LNCaP clone FGC (cell line): Measurements from ENCODE around the gene ICAM1.
A peak's percentile ranks its signal among the peaks of the same experiment; 100 is the strongest.

Experiments used
- DNase-seq: peaks from one replicate; pipeline ENCODE4 v3.0.0-alpha.2; 2011; ENCODE audit warnings: low read depth
- H3K4me3 ChIP-seq: 2 replicates; pipeline ENCODE4 v1.5.1; 2011; ENCODE audit warnings: mild to moderate bottlenecking, low read depth, low read length, control low read depth
- CTCF ChIP-seq: IDR thresholded peaks from 2 replicates; pipeline ENCODE4 v1.5.1; 2012; ENCODE audit warnings: mild to moderate bottlenecking; ENCODE audit not compliant: control insufficient read depth, insufficient read depth; ENCODE audit errors: extremely low read depth

The ICAM1 gene

DNA sequence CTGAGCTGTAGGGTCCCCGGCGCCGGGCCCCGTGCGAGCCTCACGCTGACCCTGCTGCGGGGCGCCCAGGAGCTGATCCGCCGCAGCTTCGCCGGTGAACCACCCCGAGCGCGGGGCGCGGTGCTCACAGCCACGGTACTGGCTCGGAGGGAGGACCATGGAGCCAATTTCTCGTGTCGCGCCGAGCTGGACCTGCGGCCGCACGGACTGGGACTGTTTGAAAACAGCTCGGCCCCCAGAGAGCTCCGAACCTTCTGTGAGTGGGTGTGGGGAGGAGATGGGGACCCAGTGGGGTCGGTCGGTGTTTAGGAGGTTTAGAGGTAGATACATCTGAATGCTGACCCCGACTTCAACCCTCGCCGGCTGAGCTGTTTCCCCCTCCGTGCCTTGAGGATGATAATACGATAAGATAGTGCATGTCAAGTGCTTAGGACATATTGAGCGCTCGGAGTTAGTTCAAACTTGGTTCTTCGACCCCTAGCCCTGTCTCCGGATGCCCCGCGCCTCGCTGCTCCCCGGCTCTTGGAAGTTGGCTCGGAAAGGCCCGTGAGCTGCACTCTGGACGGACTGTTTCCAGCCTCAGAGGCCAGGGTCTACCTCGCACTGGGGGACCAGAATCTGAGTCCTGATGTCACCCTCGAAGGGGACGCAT lies 20.8 kb downstream of the ICAM1 start:
- peak overlapping the region; percentile 46 for H3K4me3 ChIP-seq
- no peak for DNase-seq
- no peak for TF ChIP-seq CTCF

DNA sequence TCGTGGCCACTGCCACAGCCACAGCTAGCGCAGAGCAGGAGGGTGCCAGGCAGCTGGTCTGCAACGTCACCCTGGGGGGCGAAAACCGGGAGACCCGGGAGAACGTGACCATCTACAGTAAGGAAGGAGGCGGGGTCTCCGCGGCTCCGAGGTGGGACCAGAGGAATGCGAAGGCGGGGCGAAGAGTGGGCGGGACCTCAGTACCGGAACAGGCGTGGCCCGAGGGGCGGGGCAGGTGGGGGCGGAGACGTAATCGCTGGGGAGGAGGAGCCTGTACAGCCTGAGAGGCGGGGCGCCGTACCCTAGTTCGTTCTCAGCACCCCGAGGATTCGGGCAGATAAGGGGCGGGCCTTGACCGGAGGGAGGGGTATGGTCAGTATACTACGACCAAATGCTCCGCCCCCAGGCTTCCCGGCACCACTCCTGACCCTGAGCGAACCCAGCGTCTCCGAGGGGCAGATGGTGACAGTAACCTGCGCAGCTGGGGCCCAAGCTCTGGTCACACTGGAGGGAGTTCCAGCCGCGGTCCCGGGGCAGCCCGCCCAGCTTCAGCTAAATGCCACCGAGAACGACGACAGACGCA lies 21.4 kb downstream of the ICAM1 start:
- peak overlapping the region; percentile 46 for H3K4me3 ChIP-seq
- no peak for DNase-seq

GRCh38 chr19:10292789-10293636 lies 22.1 kb downstream of the ICAM1 start:
- TF ChIP-seq CTCF, result no peak
- peak overlapping the region; percentile 46; the same call in 1 of the 2 replicates for H3K4me3 ChIP-seq
- no peak for DNase-seq

More for the DNA sequence above, 21.4 kb downstream of the ICAM1 start:
- no peak for TF ChIP-seq CTCF

- DNase-seq, result no peak
- no peak for TF ChIP-seq CTCF
- no peak overlapping the region for H3K4me3 ChIP-seq
Observed at GRCh38 chr19:10293637-10294367, 22.9 kb downstream of the ICAM1 start.

DNA sequence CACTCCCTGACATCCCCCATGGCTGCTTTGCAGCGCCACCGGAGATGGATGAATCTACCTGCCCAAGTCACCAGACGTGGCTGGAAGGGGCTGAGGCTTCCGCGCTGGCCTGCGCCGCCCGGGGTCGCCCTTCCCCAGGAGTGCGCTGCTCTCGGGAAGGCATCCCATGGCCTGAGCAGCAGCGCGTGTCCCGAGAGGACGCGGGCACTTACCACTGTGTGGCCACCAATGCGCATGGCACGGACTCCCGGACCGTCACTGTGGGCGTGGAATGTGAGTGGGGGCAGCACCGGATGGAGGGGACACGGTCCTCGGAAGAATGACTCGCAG lies 23.4 kb downstream of the ICAM1 start:
- no peak for DNase-seq
- no peak for TF ChIP-seq CTCF

DNA sequence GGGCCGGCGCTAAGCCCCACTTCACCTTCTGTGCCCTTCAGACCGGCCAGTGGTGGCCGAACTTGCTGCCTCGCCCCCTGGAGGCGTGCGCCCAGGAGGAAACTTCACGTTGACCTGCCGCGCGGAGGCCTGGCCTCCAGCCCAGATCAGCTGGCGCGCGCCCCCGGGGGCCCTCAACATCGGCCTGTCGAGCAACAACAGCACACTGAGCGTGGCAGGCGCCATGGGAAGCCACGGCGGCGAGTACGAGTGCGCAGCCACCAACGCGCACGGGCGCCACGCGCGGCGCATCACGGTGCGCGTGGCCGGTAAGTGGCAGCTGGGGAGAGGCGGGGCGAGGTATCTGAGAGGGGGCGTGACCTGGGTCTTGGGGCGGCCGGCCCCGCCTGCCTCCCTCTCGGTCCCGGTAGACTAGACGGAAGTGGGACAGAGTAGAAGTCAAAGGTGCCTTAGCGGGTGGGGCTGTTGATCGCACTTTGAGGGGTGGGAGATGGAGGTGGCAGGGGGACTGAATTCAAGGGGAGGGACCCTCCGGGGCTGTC lies 24.5 kb downstream of the ICAM1 start:
- TF ChIP-seq CTCF, result no peak
- DNase-seq, result no peak

More for the DNA sequence above, 23.4 kb downstream of the ICAM1 start:
- no peak overlapping the region for H3K4me3 ChIP-seq

More for the DNA sequence above, 24.5 kb downstream of the ICAM1 start:
- H3K4me3 ChIP-seq, result no peak overlapping the region
